NCI-H146 treated with DMSO at 0.1 percent for 48 hours (cell line): Measurements from ENCODE around the gene SLC28A1.
A peak's percentile ranks its signal among the peaks of the same experiment; 100 is the strongest.
"Not testable (repeated sequence)": the region's sequence is repeated elsewhere in the genome, so short reads cannot be mapped to it uniquely, and the experiment has no call there.

Experiments
- DNase-seq: peaks from one replicate; lab custom pipeline; 2025; ENCODE audit not compliant: unreplicated experiment; lab: John Stamatoyannopoulos, UW

Gene SLC28A1

GRCh38 chr15:84961707-84962106 is 77.2 kb downstream of the SLC28A1 start:
- no peak for DNase-seq

- DNase-seq = no peak
Measured at GRCh38 chr15:84962955-84963354, 78.5 kb downstream of the SLC28A1 start.

GRCh38 chr15:84967380-84967779 is 82.9 kb downstream of the SLC28A1 start:
- no peak for DNase-seq

- no peak for DNase-seq
Measured at GRCh38 chr15:84968301-84968700, 83.8 kb downstream of the SLC28A1 start.

- no peak for DNase-seq
Measured at GRCh38 chr15:84969257-84969656, 84.8 kb downstream of the SLC28A1 start.

GRCh38 chr15:84970843-84971242 is 86.4 kb downstream of the SLC28A1 start:
- no peak for DNase-seq

- no peak for DNase-seq
Measured at GRCh38 chr15:84973492-84974460, 89.3 kb downstream of the SLC28A1 start.

GRCh38 chr15:84975871-84976351 is 91.4 kb downstream of the SLC28A1 start:
- no peak for DNase-seq

- no peak for DNase-seq
Measured at GRCh38 chr15:84976746-84977345, 92.4 kb downstream of the SLC28A1 start.

GRCh38 chr15:84979651-84980050 is 95.2 kb downstream of the SLC28A1 start:
- DNase-seq = no peak

- peak; percentile 50 for DNase-seq
Measured at GRCh38 chr15:84980196-84981053, 96.0 kb downstream of the SLC28A1 start.

- peak; percentile 74 for DNase-seq
Measured at GRCh38 chr15:84981054-84981710, 96.7 kb downstream of the SLC28A1 start.

- DNase-seq = no peak
Measured at GRCh38 chr15:84981711-84982300, 97.3 kb downstream of the SLC28A1 start, which contains the start of gene PDE8A. PDE8A (plus strand) TSS chr15:84981856; CDS start chr15:84982163, 307 bp downstream.

- no peak for DNase-seq
Measured at GRCh38 chr15:84982301-84982920, 97.9 kb downstream of the SLC28A1 start.

GRCh38 chr15:84983294-84983693 is 98.8 kb downstream of the SLC28A1 start:
- DNase-seq = no peak

- no peak for DNase-seq
Measured at GRCh38 chr15:84983711-84984110, 99.2 kb downstream of the SLC28A1 start.

GRCh38 chr15:84985158-84985557 is 100.7 kb downstream of the SLC28A1 start:
- DNase-seq = no peak

GRCh38 chr15:84987351-84987750 is 102.9 kb downstream of the SLC28A1 start:
- not testable (repeated sequence) for DNase-seq

GRCh38 chr15:84987949-84988624 is 103.6 kb downstream of the SLC28A1 start:
- no peak for DNase-seq
